Activated CD8-positive, alpha-beta T cell treated with anti-CD3 and anti-CD28 coated beads for 36 hours (primary cell): ENCODE measurements around the gene BTBD2. TPM values are rescaled to one million over a fixed set of nuclear protein-coding genes. Genes with fewer than 3 reads are reported as not detected.

Source experiments
- ATAC-seq: fragments of 200-7000 bp; cut with Tn5 transposase; one replicate; pipeline ENCODE4 v1.10.0; 2021; ENCODE audit warnings: mild to moderate bottlenecking, moderate library complexity
- CTCF ChIA-PET: fragments of 350-600 bp; sonication (Branson Sonifier 250); formaldehyde crosslinking; loops from one replicate; lab custom pipeline; 2021; ENCODE audit warnings: antibody characterized with exemption; lab: Charles Lee
- POLR2A ChIA-PET: fragments of 350-600 bp; sonication (Branson Sonifier 250); formaldehyde crosslinking; loops from one replicate; lab custom pipeline; 2021; ENCODE audit warnings: antibody characterized with exemption; lab: Charles Lee
- DNase-seq: peaks from one replicate; pipeline ENCODE4 v3.0.0-alpha.2; 2020
- H3K27ac Mint-ChIP-seq: one replicate; pipeline ENCODE4 v1.8.0; 2021; ENCODE audit warnings: mild to moderate bottlenecking, mixed read lengths
- H3K27me3 Mint-ChIP-seq: one replicate; pipeline ENCODE4 v1.8.0; 2021; ENCODE audit warnings: mixed read lengths
- H3K36me3 Mint-ChIP-seq: one replicate; pipeline ENCODE4 v1.8.0; 2021; ENCODE audit warnings: low read depth, mixed read lengths
- H3K4me1 Mint-ChIP-seq: one replicate; pipeline ENCODE4 v1.8.0; 2021; ENCODE audit warnings: low read depth, mixed read lengths
- H3K4me3 Mint-ChIP-seq: one replicate; pipeline ENCODE4 v1.8.0; 2021; ENCODE audit warnings: mild to moderate bottlenecking, moderate library complexity, mixed read lengths
- H3K9me3 Mint-ChIP-seq: one replicate; pipeline ENCODE4 v1.8.0; 2021; ENCODE audit warnings: mixed read lengths
- intact Hi-C: fragments of 100-400 bp; cut with micrococcal nuclease; formaldehyde crosslinking; loops from one replicate; pipeline ENCODE4 v1.10.0; 2022
- total RNA-seq, 2 experiments: library from RNA; stranded (reverse); gene quantifications; one replicate each; pipeline ENCODE4 v1.2.3, GENCODE V29; 2021
- TF ChIP-seq, protein P1 (sequence below): fragments of 200-600 bp; IDR thresholded peaks from one replicate; pipeline ENCODE4 v1.8.0; 2022; ENCODE audit warnings: antibody characterized with exemption, mild to moderate bottlenecking

BTBD2 gene
- total RNA-seq, 2 experiments from 2014 or later = 36.5 to 44.6 TPM

DNA sequence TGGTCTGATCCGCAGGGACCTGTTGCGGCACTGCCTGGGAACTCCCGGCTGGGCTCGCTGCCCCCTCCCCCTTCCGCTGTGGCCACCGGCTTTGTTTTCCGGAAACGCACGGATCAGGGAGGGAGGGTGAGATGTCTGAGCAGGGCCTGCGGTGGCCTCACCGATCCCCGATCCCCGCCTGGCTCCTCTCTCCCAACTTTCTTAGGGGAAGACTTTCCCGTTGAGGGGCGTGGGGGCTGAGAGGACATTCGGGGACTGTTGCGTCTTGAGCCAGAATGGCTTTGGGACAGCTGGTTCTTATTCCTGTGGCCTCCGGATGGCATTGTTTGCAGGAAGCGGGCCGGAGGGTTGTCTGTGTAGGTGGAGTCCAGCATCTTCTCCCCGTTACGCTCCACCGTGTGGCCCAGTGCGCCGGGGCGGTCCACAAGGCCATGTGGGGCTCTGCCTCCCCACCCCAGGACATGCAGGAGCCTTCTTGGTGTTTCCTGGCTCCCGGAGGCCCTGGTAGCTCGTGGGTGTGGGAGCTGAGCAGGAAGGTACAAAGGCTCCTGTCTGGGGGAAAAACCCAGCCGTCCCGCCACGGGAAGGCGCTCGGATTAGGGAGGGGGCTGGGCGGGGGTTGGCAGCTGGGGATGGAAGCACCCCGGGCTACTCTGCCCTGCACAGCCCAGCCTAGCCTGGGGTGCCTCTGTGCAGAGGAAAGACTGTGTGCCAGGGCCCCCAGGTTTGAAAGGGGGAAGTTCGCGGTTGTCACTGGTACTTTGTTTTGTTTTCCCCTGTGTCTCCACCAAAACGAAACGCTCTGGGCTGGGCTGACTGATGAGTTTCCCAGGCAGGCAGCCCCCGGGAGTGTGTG, 73.2 kb downstream of the BTBD2 start:
- Mint-ChIP-seq H3K27me3 (no peaks in the 10 kb centered on the region), H3K36me3 (peaks cover 5% of the 10 kb centered on the region), H3K4me3 (peak overlapping the region; percentile 94), H3K9me3 (no peaks in the 10 kb centered on the region), H3K27ac (peak overlapping the region; percentile 83), H3K4me1 (peaks cover 34% of the 10 kb centered on the region)
- ATAC-seq (peak; percentile 45), DNase-seq (peak; percentile 82)
- intact Hi-C loops = no loop called here
- TF ChIP-seq, protein P1, sequence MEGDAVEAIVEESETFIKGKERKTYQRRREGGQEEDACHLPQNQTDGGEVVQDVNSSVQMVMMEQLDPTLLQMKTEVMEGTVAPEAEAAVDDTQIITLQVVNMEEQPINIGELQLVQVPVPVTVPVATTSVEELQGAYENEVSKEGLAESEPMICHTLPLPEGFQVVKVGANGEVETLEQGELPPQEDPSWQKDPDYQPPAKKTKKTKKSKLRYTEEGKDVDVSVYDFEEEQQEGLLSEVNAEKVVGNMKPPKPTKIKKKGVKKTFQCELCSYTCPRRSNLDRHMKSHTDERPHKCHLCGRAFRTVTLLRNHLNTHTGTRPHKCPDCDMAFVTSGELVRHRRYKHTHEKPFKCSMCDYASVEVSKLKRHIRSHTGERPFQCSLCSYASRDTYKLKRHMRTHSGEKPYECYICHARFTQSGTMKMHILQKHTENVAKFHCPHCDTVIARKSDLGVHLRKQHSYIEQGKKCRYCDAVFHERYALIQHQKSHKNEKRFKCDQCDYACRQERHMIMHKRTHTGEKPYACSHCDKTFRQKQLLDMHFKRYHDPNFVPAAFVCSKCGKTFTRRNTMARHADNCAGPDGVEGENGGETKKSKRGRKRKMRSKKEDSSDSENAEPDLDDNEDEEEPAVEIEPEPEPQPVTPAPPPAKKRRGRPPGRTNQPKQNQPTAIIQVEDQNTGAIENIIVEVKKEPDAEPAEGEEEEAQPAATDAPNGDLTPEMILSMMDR = no peak
- ChIA-PET CTCF (interaction anchor here (1.4 to 2.4 kb wide), 3 partner anchors 13 to 54 kb away, joined by 3 to 6 read pairs (median 4); no protein-coding TSS in a partner anchor), POLR2A (interaction anchor here (1.0 to 2.0 kb wide), 7 partner anchors 11 to 118 kb away, joined by 3 to 7 read pairs (median 4); no protein-coding TSS in a partner anchor)

- POLR2A ChIA-PET = interaction anchor here (0.7 to 2.0 kb wide), 5 partner anchors 44 to 269 kb away, joined by 3 to 7 read pairs (median 3); no protein-coding TSS in a partner anchor
- CTCF ChIA-PET = interaction anchor here (2.4 kb wide), 1 partner anchor 12 kb away, joined by 6 read pairs; no protein-coding TSS in a partner anchor
- intact Hi-C loops = no loop called here
- ATAC-seq (peak; percentile 1), DNase-seq (peak; percentile 14)
- Mint-ChIP-seq H3K4me1 (peaks cover 32% of the 10 kb centered on the region), H3K36me3 (peaks cover 5% of the 10 kb centered on the region), H3K27ac (peak within 1 kb of the TSS; percentile 94), H3K4me3 (peak within 1 kb of the TSS; percentile 94), H3K27me3 (no peaks in the 10 kb centered on the region), H3K9me3 (no peaks in the 10 kb centered on the region)
- TF ChIP-seq, protein P1 = no peak
Measured at GRCh38 chr19:1941146-1942077, 74.1 kb downstream of the BTBD2 start, which contains the start of gene CSNK1G2. Gene CSNK1G2 (plus strand): TSS chr19:1941172. CDS start chr19:1969773, 28,601 bp downstream.

DNA sequence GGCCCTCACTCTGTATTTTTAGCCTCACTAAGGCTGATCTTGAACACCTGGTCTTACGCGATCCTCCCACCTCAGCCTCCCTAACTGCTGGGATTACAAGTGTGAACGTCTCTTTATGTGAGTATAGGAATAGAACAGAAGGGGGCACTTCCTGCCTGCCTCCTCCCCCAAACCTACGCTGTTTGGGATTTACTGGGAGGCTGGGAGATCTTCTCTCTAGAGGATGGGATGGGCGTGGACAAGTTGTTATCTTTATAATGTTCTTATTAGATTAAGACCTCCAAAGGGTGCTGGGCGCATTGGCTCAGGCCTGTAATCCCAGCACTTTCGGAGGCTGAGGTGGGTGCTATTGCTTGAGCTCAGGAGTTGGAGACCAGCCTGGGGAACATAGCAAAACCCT, 77.4 kb downstream of the BTBD2 start:
- Mint-ChIP-seq H3K27me3 (no peaks in the 10 kb centered on the region), H3K4me1 (peaks cover 16% of the 10 kb centered on the region), H3K36me3 (peaks cover 7% of the 10 kb centered on the region), H3K27ac (no peak overlapping the region), H3K4me3 (no peak overlapping the region), H3K9me3 (peaks cover 4% of the 10 kb centered on the region)
- intact Hi-C loops = no loop called here
- TF ChIP-seq, protein P1 = no peak
- ChIA-PET CTCF (interaction anchor here (1.1 to 1.6 kb wide), 2 partner anchors 11 to 68 kb away, joined by 3 read pairs; no protein-coding TSS in a partner anchor), POLR2A (no interaction called here)
- no peak for ATAC-seq
- no peak for DNase-seq

DNA sequence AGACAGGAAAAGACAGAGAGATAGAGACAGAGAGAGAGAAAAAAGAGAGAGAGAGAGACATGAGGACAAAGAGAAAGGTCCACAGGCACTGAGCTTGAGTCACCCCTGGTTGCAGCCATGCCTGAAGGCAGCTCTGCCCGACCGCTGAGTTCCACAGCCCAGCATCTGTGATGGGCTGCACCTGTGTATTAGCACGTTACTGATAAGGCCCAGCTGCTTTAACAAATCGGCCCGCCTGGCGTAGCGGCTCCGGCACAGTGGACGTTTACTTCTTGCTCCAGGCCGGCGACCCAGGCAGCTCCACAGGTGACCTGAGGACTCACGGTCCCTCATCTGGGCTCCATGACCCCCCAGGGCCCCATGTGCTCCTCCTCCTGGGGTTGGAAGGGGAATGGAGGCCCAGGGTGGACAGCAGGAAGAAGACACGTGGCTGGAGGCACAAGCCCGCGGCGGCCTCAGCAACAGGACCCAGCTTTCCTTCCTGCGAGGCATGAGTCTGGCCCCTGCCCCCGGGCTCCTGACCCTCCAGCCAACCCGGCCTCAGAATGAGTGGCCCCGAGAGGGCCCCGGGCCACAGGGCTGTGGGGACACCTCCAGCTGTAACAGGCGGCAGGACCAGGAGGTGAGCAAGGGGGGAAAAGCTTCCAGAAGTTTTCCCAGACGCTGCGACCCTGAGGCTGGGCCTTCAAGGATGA, 78.5 kb downstream of the BTBD2 start:
- H3K27ac Mint-ChIP-seq = no peak overlapping the region
- POLR2A ChIA-PET = interaction anchor here (0.6 to 1.0 kb wide), 5 partner anchors 8 to 503 kb away, joined by 3 to 4 read pairs (median 3); partner anchors contain the start of genes ADAT3 and SCAMP4
- no peak overlapping the region for H3K4me3 Mint-ChIP-seq
- intact Hi-C loops = no loop called here
- no peak for ATAC-seq
- TF ChIP-seq, protein P1 = no peak
- peaks cover 7% of the 10 kb centered on the region for H3K9me3 Mint-ChIP-seq
- CTCF ChIA-PET = interaction anchor here (1.6 kb wide), 1 partner anchor 10 kb away, joined by 3 read pairs; no protein-coding TSS in a partner anchor
- H3K36me3 Mint-ChIP-seq = peaks cover 7% of the 10 kb centered on the region
- H3K4me1 Mint-ChIP-seq = peaks cover 11% of the 10 kb centered on the region
- H3K27me3 Mint-ChIP-seq = no peaks in the 10 kb centered on the region
- no peak for DNase-seq
